GM12878 (cell line): ENCODE data around the gene RASGRF1.

Experiments used
- CHD1 ChIP-seq: IDR thresholded peaks from 2 replicates; pipeline ENCODE4 v1.6.1; 2012; ENCODE audit warnings: low read depth, low read length, improper control_type of control experiment
- CREB1 ChIP-seq: IDR thresholded peaks from 2 replicates; pipeline ENCODE4 v1.6.1; 2012; ENCODE audit warnings: low read depth, mild to moderate bottlenecking, inconsistent platforms
- EGR1 ChIP-seq, 2 experiments: IDR thresholded peaks; 1 replicate in 1 of 2; 2 replicates in 1 of 2; pipeline ENCODE4 v1.6.1; 2011 to 2012; ENCODE audit warnings: low read depth in 2 of 2, low read length in 2 of 2, borderline replicate concordance in 1 of 2, mild to moderate bottlenecking in 1 of 2, moderate library complexity in 1 of 2
- EP300 ChIP-seq, 2 experiments: fragments of 150-350 bp in 1 of 2; IDR thresholded peaks; 2 replicates each; pipeline ENCODE4 v1.6.1; 2011 to 2012; ENCODE audit warnings: low read depth in 2 of 2, low read length in 2 of 2, borderline replicate concordance in 1 of 2, improper control_type of control experiment in 1 of 2, inconsistent platforms in 1 of 2; ENCODE audit not compliant: control insufficient read depth in 1 of 2
- KAT2A ChIP-seq: conservative IDR thresholded peaks from 2 replicates; pipeline ENCODE4 v1.6.1; 2011; ENCODE audit warnings: low read depth, low read length; ENCODE audit not compliant: control insufficient read depth
- POLR2AphosphoS5 ChIP-seq: IDR thresholded peaks from 2 replicates; pipeline ENCODE4 v1.6.1; 2011; ENCODE audit warnings: mild to moderate bottlenecking, low read length, inconsistent platforms
- RAD21 ChIP-seq: IDR thresholded peaks from 2 replicates; pipeline ENCODE4 v1.6.1; 2011; ENCODE audit warnings: mild to moderate bottlenecking, low read depth, low read length, moderate library complexity; ENCODE audit not compliant: insufficient read depth
- RAD51 ChIP-seq: fragments of 450-650 bp; IDR thresholded peaks from 2 replicates; pipeline ENCODE4 v1.6.1; 2016; ENCODE audit warnings: moderate library complexity, mild to moderate bottlenecking, inconsistent platforms
- STAT3 ChIP-seq: IDR thresholded peaks from 2 replicates; pipeline ENCODE4 v1.6.1; 2011; ENCODE audit warnings: low read depth, low read length, improper control_type of control experiment
- SUZ12 ChIP-seq: fragments of 200-600 bp; sonication (generic); IDR thresholded peaks from one replicate; pipeline ENCODE4 v1.6.1; 2018; ENCODE audit warnings: antibody characterized with exemption, mild to moderate bottlenecking; ENCODE audit not compliant: unreplicated experiment
- TF ChIP-seq, protein P1 (sequence below), 3 experiments: IDR thresholded peaks in 2 of 3; conservative IDR thresholded peaks in 1 of 3; 2 replicates each; pipeline ENCODE4 v1.5.1; 2011; ENCODE audit warnings: low read depth in 3 of 3, low read length in 3 of 3, mild to moderate bottlenecking in 3 of 3, control low read depth in 2 of 3, moderate library complexity in 2 of 3, inconsistent platforms in 1 of 3, mixed read lengths in 1 of 3; ENCODE audit not compliant: control insufficient read depth in 2 of 3, insufficient read depth in 1 of 3; ENCODE audit errors: extremely low read depth in 1 of 3
- TF ChIP-seq, protein P2 (sequence below): IDR thresholded peaks from 2 replicates; pipeline ENCODE4 v1.6.1; 2012; ENCODE audit warnings: low read depth, low read length, improper control_type of control experiment

DNA sequence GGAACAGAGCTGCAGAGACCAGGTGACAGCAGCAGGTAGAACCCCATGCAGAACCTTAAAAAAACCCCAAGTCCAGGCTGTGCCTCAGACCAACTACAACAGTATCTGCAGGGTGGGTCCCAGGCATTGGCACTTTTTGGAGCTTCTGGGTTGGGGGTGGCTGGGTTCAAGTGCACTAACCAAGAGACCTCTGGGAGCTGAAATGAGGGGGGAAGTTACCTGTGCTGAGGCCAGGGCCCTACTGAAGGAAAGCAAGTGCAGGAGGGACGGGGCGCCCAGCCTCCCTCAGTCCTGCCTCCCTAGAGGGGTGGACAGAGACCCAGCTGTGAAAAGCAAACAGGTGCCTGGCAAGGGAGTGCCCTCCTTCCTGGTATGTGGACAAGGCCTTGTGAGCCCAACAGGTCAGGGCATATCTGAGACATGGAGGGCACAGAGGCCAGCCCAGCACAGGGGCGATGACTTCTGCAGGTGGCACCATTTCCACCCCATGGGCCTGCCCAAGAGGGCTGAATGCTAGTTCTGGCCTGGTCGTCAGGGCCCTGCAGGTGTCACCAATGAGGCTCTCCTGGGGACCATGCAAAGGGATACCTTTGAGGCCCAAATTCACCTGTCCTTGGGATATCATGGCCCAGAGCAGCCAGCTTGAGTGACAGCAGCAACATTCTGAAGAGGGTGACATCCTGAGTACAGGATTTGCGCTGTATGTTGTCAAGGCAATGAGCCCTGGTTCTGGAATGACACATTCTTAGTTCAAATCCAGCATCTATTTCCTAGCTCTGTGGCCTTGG lies 164.4 kb downstream of the RASGRF1 start:
- TF ChIP-seq EGR1 (IDR thresholded peaks at IDR 0.05; ENCODE audit: borderline replicate concordance in 1 of 2, low read depth in 2 of 2, low read length in 2 of 2) (no peak), KAT2A (no peak), RAD51 (no peak), RAD21 (0 out of 2 replicates have a peak, but pooled peaks have one; percentile 6), CHD1 (no peak), POLR2AphosphoS5 (0 out of 2 replicates have a peak, but pooled peaks have one; percentile 20), SUZ12 (no peak), STAT3 (no peak), CREB1 (no peak), EP300 (IDR thresholded peaks at IDR 0.05; ENCODE audit: borderline replicate concordance in 1 of 2, control insufficient read depth in 1 of 2, low read depth in 2 of 2, low read length in 2 of 2) (no peak)
- TF ChIP-seq, protein P1, sequence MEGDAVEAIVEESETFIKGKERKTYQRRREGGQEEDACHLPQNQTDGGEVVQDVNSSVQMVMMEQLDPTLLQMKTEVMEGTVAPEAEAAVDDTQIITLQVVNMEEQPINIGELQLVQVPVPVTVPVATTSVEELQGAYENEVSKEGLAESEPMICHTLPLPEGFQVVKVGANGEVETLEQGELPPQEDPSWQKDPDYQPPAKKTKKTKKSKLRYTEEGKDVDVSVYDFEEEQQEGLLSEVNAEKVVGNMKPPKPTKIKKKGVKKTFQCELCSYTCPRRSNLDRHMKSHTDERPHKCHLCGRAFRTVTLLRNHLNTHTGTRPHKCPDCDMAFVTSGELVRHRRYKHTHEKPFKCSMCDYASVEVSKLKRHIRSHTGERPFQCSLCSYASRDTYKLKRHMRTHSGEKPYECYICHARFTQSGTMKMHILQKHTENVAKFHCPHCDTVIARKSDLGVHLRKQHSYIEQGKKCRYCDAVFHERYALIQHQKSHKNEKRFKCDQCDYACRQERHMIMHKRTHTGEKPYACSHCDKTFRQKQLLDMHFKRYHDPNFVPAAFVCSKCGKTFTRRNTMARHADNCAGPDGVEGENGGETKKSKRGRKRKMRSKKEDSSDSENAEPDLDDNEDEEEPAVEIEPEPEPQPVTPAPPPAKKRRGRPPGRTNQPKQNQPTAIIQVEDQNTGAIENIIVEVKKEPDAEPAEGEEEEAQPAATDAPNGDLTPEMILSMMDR (IDR thresholded peaks at IDR 0.05 in 2 of 3, conservative IDR thresholded peaks at IDR 0.05 in 1 of 3; ENCODE audit: control insufficient read depth in 2 of 3, extremely low read depth in 1 of 3, insufficient read depth in 1 of 3, low read depth in 3 of 3, low read length in 3 of 3) = peak in 1 of 3 experiments; percentile 14; a peak in 1 of 6 replicates
- TF ChIP-seq, protein P2, sequence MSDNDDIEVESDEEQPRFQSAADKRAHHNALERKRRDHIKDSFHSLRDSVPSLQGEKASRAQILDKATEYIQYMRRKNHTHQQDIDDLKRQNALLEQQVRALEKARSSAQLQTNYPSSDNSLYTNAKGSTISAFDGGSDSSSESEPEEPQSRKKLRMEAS = no peak
